ENCODE results near the gene NPAS2. TPM values are rescaled to one million over a fixed set of nuclear protein-coding genes. Genes with fewer than 3 reads are reported as not detected.

NPAS2 gene, protein sequence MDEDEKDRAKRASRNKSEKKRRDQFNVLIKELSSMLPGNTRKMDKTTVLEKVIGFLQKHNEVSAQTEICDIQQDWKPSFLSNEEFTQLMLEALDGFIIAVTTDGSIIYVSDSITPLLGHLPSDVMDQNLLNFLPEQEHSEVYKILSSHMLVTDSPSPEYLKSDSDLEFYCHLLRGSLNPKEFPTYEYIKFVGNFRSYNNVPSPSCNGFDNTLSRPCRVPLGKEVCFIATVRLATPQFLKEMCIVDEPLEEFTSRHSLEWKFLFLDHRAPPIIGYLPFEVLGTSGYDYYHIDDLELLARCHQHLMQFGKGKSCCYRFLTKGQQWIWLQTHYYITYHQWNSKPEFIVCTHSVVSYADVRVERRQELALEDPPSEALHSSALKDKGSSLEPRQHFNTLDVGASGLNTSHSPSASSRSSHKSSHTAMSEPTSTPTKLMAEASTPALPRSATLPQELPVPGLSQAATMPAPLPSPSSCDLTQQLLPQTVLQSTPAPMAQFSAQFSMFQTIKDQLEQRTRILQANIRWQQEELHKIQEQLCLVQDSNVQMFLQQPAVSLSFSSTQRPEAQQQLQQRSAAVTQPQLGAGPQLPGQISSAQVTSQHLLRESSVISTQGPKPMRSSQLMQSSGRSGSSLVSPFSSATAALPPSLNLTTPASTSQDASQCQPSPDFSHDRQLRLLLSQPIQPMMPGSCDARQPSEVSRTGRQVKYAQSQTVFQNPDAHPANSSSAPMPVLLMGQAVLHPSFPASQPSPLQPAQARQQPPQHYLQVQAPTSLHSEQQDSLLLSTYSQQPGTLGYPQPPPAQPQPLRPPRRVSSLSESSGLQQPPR
- not detected for total RNA-seq
- 0.70 TPM for total RNA-seq (2013)

- no peaks in the 10 kb centered on the region for H3K9me3 ChIP-seq (ENCODE audit: control insufficient read depth, insufficient read depth, low read length)
- Mint-ChIP-seq H3K27me3 (ENCODE audit: low read depth in 2 of 2) (peaks cover 52 to 79% of the 10 kb centered on the region in 2 donors), H3K9me3 (no peaks in the 10 kb centered on the region), H3K4me3 (no peak within 1 kb of the TSS), H3K36me3 (no peaks in the 10 kb centered on the region), H3K27ac (no peak within 1 kb of the TSS), H3K4me1 (peaks cover 0 to 6% of the 10 kb centered on the region in 2 donors)
- ATAC-seq (no peak), DNase-seq (peak in 1 of 2 donors; percentile 53)
- 2% methylated on average over 91 of the region's 91 CpGs for WGBS (ENCODE audit: insufficient coverage)
- TF ChIP-seq CTCF (IDR thresholded peaks at IDR 0.05): no peak
- H3K4me1 ChIP-seq (ENCODE audit: control insufficient read depth, insufficient read depth, low read length): peaks cover 2% of the 10 kb centered on the region
- peaks cover 7% of the 10 kb centered on the region for H3K27me3 ChIP-seq (ENCODE audit: control insufficient read depth, insufficient read depth, low read length)
- intact Hi-C loops (cut with micrococcal nuclease): no loop called here
- no peak within 1 kb of the TSS for H3K27ac ChIP-seq (ENCODE audit: low read length)
- no peaks in the 10 kb centered on the region for H3K36me3 ChIP-seq (ENCODE audit: control insufficient read depth, insufficient read depth, low read length)
- no peak within 1 kb of the TSS for H3K4me3 ChIP-seq (ENCODE audit: low read length)
These were observed at the start of gene NPAS2 for GRCh38 chr2:100819370-100820272. Gene NPAS2, plus strand, starts transcription at chr2:100820139. Its CDS starts 84,616 bp downstream, at chr2:100904755.

DNA sequence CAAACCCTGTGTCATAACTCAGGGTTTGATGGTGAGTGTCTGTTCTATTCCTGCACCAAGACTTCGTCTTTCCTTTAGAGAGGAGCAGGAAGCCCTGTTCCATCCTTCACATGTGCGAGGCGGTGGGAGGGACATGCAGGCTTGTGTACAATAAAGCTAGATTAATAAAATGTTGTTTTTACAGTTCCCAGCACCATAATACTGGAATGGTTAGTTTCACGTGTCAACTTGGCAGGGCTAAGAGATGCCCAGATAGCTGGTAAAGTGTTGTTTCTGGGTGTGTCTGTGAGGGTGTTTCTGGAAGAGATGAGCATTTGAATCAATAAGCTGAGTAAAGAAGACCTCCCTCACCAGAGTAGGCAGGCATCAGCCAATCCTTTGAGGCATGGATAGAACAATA is 48.8 kb upstream of the NPAS2 start:
- no peak overlapping the region for H3K27ac Mint-ChIP-seq

DNA sequence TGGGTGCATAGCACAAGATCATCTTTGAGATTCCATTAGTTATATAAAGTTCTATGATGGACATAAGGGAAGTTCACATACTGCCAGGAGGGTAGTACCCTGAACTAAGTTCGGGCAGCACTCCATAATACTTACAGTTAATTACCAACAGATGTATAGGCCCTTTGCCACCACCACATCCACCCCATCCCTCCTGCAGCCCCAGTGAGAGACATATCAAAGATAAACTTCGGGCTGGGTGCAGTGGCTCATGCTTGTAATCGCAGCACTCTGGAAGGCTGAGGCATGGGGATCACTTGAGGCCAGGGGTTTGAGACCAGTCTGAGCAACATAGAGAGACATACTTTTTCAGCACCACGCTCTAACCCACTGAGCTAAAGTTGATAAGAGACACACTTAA is 46.4 kb upstream of the NPAS2 start:
- no peaks in the 10 kb centered on the region for H3K36me3 Mint-ChIP-seq
- intact Hi-C loops (cut with micrococcal nuclease): no loop called here
- H3K27ac Mint-ChIP-seq: no peak overlapping the region
- WGBS (ENCODE audit: insufficient coverage): 87% methylated on average over 3 of the region's 4 CpGs
- no peaks in the 10 kb centered on the region for H3K4me1 Mint-ChIP-seq
- H3K27me3 Mint-ChIP-seq (ENCODE audit: low read depth in 2 of 2): peaks cover 18 to 21% of the 10 kb centered on the region in 2 donors
- H3K4me3 ChIP-seq (ENCODE audit: low read length): no peak overlapping the region
- no peaks in the 10 kb centered on the region for H3K9me3 Mint-ChIP-seq
- H3K27ac ChIP-seq (ENCODE audit: low read length): no peak overlapping the region
- no peak for TF ChIP-seq CTCF (IDR thresholded peaks at IDR 0.05)
- no peaks in the 10 kb centered on the region for H3K27me3 ChIP-seq (ENCODE audit: control insufficient read depth, insufficient read depth, low read length)
- no peak for ATAC-seq
- H3K36me3 ChIP-seq (ENCODE audit: control insufficient read depth, insufficient read depth, low read length): no peaks in the 10 kb centered on the region
- H3K4me3 Mint-ChIP-seq: no peak overlapping the region
- no peaks in the 10 kb centered on the region for H3K4me1 ChIP-seq (ENCODE audit: control insufficient read depth, insufficient read depth, low read length)
- H3K9me3 ChIP-seq (ENCODE audit: control insufficient read depth, insufficient read depth, low read length): no peaks in the 10 kb centered on the region
- no peak for DNase-seq

More for the DNA sequence above, 48.8 kb upstream of the NPAS2 start:
- no peak overlapping the region for H3K27ac ChIP-seq (ENCODE audit: low read length)
- Mint-ChIP-seq H3K4me1 (no peaks in the 10 kb centered on the region), H3K36me3 (no peaks in the 10 kb centered on the region), H3K9me3 (no peaks in the 10 kb centered on the region), H3K4me3 (no peak overlapping the region), H3K27me3 (ENCODE audit: low read depth in 2 of 2) (peaks cover 21 to 37% of the 10 kb centered on the region in 2 donors)
- TF ChIP-seq CTCF (IDR thresholded peaks at IDR 0.05): no peak
- no peaks in the 10 kb centered on the region for H3K4me1 ChIP-seq (ENCODE audit: control insufficient read depth, insufficient read depth, low read length)
- ATAC-seq: no peak
- H3K4me3 ChIP-seq (ENCODE audit: low read length): no peak overlapping the region
- 100% methylated on average over 4 of the region's 4 CpGs for WGBS (ENCODE audit: insufficient coverage)
- H3K36me3 ChIP-seq (ENCODE audit: control insufficient read depth, insufficient read depth, low read length): no peaks in the 10 kb centered on the region
- H3K27me3 ChIP-seq (ENCODE audit: control insufficient read depth, insufficient read depth, low read length): no peaks in the 10 kb centered on the region
- no peak for DNase-seq
- intact Hi-C loops (cut with micrococcal nuclease): no loop called here
- no peaks in the 10 kb centered on the region for H3K9me3 ChIP-seq (ENCODE audit: control insufficient read depth, insufficient read depth, low read length)

All from natural killer cell (primary cell).